ENCODE results near the gene PCNX4. TPM values are rescaled to one million over a fixed set of nuclear protein-coding genes. Genes with fewer than 3 reads are reported as not detected.

The PCNX4 gene
- total RNA-seq, 6 donors from 2014 or later = 35.0 to 75.1 (median 48.7) TPM

- TF ChIP-seq, protein P1, sequence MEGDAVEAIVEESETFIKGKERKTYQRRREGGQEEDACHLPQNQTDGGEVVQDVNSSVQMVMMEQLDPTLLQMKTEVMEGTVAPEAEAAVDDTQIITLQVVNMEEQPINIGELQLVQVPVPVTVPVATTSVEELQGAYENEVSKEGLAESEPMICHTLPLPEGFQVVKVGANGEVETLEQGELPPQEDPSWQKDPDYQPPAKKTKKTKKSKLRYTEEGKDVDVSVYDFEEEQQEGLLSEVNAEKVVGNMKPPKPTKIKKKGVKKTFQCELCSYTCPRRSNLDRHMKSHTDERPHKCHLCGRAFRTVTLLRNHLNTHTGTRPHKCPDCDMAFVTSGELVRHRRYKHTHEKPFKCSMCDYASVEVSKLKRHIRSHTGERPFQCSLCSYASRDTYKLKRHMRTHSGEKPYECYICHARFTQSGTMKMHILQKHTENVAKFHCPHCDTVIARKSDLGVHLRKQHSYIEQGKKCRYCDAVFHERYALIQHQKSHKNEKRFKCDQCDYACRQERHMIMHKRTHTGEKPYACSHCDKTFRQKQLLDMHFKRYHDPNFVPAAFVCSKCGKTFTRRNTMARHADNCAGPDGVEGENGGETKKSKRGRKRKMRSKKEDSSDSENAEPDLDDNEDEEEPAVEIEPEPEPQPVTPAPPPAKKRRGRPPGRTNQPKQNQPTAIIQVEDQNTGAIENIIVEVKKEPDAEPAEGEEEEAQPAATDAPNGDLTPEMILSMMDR (IDR thresholded peaks at IDR 0.05) = peak in 5 of 6 experiments; percentile 43 to 56 (median 45)
- TF ChIP-seq EP300 (IDR thresholded peaks at IDR 0.05) = no peak
- Histone ChIP-seq H3K9me3 (no peaks in the 10 kb centered on the region), H3K4me3 (no peak overlapping the region), H3K36me3 (no peaks in the 10 kb centered on the region), H3K27ac (no peak overlapping the region), H3K27me3 (no peaks in the 10 kb centered on the region), H3K4me1 (no peaks in the 10 kb centered on the region)
- DNase-seq (no peak), ATAC-seq (ENCODE audit: low FRiP score in 2 of 2) (peak in 1 of 2 donors; percentile 68)
Measured at GRCh38 chr14:60064491-60065072, 27.1 kb upstream of the PCNX4 start.

GRCh38 chr14:60067882-60068281 lies 23.8 kb upstream of the PCNX4 start:
- H3K4me1 ChIP-seq = no peaks in the 10 kb centered on the region
- H3K27ac ChIP-seq = no peak overlapping the region
- no peak overlapping the region for H3K4me3 ChIP-seq
- H3K9me3 ChIP-seq = no peaks in the 10 kb centered on the region
- WGBS, 2 donors = 93 to 94% methylated on average over 1 of the region's 1 CpG
- TF ChIP-seq POLR2AphosphoS5 (IDR thresholded peaks at IDR 0.05) = no peak
- TF ChIP-seq EP300 (IDR thresholded peaks at IDR 0.05) = no peak
- TF ChIP-seq POLR2A (IDR thresholded peaks at IDR 0.05) = no peak
- TF ChIP-seq, protein P1 (IDR thresholded peaks at IDR 0.05) = no peak
- no peaks in the 10 kb centered on the region for H3K27me3 ChIP-seq
- DNase-seq = no peak
- no peak for ATAC-seq (ENCODE audit: low FRiP score in 2 of 2)
- H3K36me3 ChIP-seq = no peaks in the 10 kb centered on the region

DNA sequence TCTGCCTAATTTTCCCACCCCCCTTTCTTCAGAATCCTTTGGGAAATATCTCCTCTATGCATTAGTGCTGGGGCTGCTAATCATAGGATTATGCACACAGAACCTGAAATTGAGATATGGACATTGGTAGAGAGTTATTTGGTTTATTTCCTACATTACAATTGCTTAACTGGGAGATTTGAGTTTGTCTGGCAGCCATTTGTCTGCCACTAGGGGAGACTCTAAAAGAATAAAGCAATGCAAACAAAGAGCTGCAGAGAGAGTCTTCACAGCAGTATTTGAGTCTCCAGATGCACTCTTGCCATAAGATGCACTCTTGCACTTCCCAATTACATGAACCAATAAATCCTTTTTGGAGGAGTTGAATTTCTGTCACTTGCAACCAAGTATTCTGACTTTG lies 12.0 kb upstream of the PCNX4 start:
- no peak for ATAC-seq (ENCODE audit: low FRiP score in 2 of 2)
- Histone ChIP-seq H3K4me3 (no peak overlapping the region), H3K36me3 (no peaks in the 10 kb centered on the region), H3K9me3 (no peaks in the 10 kb centered on the region), H3K27ac (no peak overlapping the region), H3K27me3 (no peaks in the 10 kb centered on the region), H3K4me1 (no peaks in the 10 kb centered on the region)
- no peak for DNase-seq
- TF ChIP-seq POLR2AphosphoS5 (IDR thresholded peaks at IDR 0.05) (no peak), EP300 (IDR thresholded peaks at IDR 0.05) (no peak), POLR2A (IDR thresholded peaks at IDR 0.05) (no peak)

DNA sequence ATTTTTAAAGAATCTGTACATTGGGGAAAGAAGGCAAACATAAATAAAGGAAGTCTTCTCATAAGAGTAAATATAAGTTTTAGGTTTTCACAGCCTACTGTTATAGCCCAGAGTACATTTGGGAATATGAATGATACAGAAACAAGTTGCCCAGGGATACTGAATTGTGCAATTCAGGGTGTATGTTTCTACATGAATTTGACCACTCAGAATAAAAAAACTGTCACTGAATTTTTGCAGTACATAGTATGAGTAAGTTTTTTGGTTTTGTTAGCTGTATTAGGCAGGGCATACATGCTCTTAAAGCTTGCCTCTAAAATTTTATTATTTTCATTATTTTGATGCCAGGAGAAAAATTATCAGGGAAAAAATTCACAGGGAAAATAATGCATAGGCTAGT lies 6.6 kb upstream of the PCNX4 start:
- H3K27ac ChIP-seq = no peak overlapping the region
- TF ChIP-seq POLR2AphosphoS5 (IDR thresholded peaks at IDR 0.05) (no peak), EP300 (IDR thresholded peaks at IDR 0.05) (no peak), POLR2A (IDR thresholded peaks at IDR 0.05) (no peak)
- TF ChIP-seq, protein P1 (IDR thresholded peaks at IDR 0.05) = no peak
- no peaks in the 10 kb centered on the region for H3K27me3 ChIP-seq
- H3K9me3 ChIP-seq = no peaks in the 10 kb centered on the region
- no peak for ATAC-seq (ENCODE audit: low FRiP score in 2 of 2)
- no peak overlapping the region for H3K4me3 ChIP-seq
- H3K36me3 ChIP-seq = no peaks in the 10 kb centered on the region
- DNase-seq = no peak
- no peaks in the 10 kb centered on the region for H3K4me1 ChIP-seq

DNA sequence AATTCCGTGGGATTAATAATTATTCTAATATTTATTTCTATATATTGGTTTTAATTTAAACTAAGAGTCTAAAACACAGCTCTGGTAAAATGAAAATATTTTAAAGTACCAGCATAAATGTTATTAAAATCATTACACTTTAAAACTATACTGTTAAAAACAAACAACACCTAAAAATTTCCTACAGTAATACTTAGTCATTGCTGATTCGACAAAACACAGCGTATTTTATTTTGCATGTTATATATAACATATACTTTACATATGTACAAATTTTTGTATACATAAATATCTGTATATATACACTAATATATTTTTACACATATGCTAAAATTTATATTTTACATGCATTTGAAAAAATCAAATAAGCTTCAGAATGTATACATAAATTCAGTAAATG lies 6.0 kb upstream of the PCNX4 start:
- TF ChIP-seq POLR2AphosphoS5 (IDR thresholded peaks at IDR 0.05) (no peak), EP300 (IDR thresholded peaks at IDR 0.05) (no peak), POLR2A (IDR thresholded peaks at IDR 0.05) (no peak)
- TF ChIP-seq, protein P1 (IDR thresholded peaks at IDR 0.05) = no peak
- Histone ChIP-seq H3K4me1 (peaks cover 0 to 3% (median 2%) of the 10 kb centered on the region in 4 donors), H3K36me3 (no peaks in the 10 kb centered on the region), H3K9me3 (no peaks in the 10 kb centered on the region), H3K4me3 (no peak overlapping the region), H3K27ac (no peak overlapping the region), H3K27me3 (no peaks in the 10 kb centered on the region)
- DNase-seq (no peak), ATAC-seq (ENCODE audit: low FRiP score in 2 of 2) (no peak)
- 95 to 96% methylated on average over 3 of the region's 3 CpGs for WGBS, 2 donors
